ENCODE measurements around the gene TTC21B.
"Not testable (repeated sequence)": the region's sequence is repeated elsewhere in the genome, so short reads cannot be mapped to it uniquely, and the experiment has no call there.

Gene TTC21B

DNA sequence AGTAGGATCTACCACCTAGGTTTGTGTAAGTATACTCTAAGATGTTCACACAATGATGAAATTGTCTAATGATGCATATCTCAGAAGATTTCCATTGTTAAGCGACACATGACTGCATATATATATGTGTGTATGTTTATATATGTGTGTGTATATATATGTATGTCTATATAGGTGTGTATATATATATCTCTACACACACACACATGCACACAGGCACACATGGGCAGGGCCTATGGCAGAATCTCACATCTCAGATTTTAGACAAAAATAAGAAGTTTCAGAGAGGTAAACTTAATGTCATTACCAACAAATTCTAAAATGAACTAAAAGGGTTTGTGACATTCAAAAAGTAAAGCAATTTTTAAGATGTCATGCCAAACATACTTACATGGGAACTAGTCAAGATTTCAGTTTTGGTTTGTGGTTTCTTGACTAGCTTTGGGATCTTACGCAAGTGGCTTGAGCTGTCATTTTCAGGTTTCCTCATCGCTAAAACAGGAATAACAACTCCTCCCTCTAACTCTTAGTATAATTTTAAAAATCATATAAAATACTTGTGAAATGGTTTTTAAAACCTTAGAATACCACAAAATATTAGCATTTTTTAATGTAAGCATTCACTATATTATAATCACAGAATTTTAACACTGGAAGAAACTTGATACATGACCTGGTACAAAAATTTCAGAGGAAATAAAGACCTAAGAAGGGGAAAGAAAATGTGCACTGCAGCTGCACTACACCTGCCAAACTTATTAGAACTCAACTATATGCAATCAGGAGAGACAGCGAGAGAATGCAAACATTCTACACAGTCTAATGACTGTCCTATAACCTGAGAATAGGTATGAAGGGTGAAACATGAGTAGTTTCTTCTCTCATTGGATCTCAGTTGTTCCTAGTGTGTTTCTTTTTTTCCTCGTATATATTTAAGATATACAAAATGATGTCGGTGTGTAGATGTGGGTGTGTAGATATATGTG, 75.7 kb downstream of the TTC21B start:
- no peak for DNase-seq

DNA sequence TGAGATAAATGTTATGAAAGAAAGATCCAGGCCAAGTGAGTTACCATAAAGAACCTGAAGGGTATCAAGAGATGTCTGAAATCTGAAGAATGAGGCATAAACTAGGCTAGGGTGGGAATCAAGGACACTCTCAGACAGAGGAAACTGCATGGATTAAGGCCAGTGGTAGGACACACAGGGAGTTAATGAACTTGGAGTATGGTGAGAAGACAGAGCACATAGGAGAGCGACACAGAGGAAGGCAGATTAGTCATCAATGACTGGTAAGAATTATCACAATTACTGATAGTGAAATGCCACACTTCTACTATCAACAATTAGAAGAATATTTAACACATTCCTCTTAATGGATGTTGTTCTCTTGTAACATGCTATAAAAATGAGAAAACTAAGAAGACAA, 76.9 kb downstream of the TTC21B start:
- no peak for DNase-seq

DNA sequence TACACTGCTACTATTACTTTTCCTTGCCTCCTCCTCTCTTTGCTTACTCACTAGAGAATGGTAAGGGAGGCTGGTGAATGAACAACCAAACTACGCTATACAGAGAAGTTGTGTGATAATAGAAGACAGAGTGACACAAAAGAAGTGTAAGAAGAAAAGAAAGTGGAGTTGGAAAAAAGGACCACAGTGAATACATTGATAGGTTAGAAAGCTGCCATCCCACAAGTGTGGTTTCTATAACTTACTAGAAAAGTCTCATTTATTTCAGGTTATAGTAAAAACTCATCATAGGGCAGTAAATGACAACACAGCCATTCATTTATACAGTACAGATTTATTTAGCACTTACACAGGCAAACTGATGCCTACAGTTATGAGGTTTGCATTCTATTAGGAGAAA, 77.3 kb downstream of the TTC21B start:
- DNase-seq, result no peak

DNA sequence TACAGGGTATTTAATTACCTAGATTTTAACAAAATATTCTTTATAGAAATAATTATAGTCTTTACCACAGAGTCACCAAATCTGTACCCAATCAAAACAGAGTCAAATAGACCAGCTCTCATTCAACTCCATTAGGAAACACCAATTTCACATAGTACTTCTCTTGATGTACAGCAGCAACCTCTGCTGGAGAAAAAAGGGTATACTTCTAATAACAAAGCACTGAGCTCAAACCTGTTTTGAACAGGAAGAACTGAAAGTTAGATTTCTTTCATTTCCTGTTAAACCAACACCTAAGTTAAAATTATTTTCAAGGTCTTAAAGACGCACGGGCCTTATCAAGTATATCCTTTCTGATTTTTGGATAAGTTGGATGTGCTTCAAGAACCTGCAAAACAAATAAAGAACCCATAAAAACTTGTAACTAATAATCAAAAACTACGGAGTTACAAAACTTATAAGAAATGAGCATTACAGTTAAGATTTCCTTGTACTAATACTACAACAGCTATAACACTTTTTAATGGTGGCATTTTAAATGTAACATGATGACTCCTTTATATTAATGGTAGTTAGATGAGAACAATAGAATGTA, 79.0 kb downstream of the TTC21B start:
- DNase-seq, result peak; percentile 82

DNA sequence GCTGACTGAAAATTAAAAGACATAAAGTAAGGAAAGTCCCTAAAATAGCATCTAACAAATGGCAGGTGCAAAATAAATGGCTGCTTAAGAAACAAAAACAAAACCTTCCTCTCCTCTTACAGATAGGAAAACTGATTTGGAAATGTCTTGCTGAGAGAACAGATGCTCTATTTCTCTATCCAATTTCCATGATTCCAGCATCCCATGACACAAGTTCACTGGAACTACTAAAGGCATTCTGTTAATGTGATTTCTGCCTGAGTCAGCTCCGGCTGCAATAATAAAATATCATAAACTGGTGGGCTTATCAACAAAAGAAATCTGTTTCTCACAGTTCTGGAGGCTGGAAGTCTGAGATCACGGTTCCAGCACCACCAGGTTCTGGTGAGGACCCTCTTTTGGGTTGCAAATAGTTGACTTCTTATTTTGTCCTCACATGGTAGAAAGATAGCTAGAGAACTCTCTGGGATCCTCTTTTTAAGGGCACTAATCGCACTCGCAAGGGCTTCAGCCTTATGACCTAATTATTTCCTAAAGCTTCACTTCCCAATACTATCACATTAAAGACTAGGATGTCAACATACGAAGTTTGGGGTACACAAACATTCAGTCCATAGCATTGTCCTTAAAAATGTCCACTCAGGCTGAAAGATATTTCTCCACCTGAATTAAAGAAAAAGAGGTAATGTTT, 81.3 kb downstream of the TTC21B start:
- DNase-seq, result no peak

DNA sequence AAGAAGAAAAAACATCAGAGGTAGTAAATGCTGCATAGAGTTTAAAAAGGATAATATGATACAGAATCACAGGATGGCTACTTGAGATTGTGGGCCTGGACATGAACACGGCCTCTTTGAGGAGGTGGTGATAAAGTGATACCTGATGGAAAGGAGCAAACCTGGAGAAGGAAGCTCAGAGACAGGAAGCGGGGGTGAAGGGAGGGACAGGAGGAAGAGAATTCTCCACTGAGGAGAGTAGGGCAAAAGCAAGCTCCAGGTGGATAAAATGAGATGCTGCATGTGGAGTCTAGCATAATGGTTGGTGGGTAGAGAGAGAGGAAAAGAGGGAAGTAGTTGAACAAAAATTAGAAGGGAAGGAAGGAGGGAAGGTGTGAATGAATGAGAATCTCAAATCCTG, 82.6 kb downstream of the TTC21B start:
- DNase-seq, result no peak

DNA sequence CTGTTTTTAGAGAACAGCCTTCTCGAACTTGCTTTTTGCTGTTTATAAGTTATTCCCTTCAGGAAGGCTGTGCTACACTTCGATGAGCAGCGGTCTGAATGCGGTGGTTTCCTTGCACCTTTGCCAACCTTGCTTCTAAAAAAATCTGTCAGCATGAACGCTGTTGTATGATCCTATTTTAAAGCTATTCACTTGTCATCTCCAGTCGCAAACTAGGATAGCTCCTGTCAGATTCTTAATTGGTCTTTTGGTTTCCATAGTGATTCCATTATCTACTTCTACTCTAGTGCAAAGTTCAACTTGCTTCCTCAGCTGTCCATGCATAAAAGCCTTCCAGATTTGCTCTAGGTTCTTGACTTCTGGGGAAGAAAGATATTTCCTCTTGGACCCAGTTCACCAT, 83.2 kb downstream of the TTC21B start:
- DNase-seq, result no peak

DNA sequence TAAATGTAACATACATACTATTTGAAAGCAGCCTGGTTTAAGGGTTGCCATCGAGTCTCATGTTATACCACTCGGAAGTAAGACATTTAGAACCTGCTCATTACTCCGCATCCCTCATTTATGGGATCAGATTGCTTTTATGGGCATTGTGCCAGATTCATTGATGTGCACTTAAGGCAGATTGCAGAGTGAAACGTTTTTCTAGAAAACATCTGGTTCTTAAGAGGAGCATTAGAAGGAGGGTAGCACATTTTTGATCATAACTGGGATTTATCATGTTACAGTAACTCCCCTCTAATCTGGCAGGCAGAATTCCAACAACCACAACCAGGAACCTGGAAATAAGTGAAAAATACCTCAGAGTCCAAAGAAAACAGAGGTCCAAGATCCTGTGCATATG, 85.4 kb downstream of the TTC21B start:
- peak; percentile 45 for DNase-seq

DNA sequence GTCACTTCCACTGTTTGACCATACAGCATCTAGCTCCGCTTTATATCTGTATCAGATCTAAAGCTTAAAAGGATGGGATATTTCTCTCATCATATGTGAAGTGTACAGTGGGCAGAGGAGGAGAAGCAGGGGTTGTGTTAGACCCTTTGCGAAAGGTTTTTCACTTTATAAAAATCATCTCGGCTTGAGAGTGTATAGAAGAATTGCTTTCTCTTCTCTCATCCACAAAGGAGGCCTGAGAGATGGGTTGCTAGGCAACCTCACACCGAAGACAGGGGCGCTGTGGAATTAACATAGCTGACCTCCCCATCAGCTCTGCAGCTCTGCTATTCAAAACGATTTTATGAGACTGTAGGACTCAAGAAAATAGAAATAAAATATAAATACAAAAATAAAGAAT, 89.3 kb downstream of the TTC21B start:
- DNase-seq, result no peak

DNA sequence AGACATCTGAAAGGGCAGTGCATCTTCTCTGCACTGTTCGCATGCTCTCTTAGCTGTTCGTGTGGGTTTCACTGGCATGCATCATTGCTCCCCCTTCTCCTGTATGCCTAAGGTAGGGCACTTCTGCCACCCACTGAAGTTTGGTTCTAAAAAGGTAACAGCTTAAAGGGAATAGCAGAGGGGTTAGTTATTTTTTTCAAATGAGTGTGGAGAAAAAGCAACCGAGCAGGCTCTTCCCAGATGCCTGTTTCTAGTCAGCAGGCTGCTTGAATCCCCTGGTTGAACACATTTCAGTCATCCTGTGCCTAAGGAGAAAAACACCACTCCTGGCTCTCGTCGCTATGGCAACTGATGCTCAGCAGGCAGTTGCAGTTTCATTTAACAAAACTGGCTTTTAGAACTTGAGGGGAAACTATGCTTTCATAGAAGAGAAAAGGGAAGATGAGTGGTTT, 89.7 kb downstream of the TTC21B start:
- DNase-seq, result peak; percentile 43

DNA sequence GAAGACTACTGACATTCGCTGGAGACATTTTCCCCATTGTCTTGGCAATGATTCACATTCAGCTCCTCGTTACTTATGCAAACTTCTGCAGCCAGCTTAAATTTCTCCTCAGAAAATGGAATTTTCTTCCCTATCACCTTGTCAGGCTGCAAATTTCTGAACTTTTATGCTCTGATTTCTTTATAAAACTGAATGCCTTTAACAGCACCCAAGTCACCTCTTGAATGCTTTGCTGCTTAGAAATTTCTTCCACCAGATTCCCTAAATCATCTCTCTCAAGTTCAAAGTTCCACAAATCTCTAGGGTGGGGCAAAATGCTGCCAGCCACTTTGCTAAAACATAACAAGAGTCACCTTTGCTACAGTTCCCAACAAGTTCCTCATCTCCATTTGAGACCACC, 92.5 kb downstream of the TTC21B start:
- not testable (repeated sequence) for DNase-seq

DNA sequence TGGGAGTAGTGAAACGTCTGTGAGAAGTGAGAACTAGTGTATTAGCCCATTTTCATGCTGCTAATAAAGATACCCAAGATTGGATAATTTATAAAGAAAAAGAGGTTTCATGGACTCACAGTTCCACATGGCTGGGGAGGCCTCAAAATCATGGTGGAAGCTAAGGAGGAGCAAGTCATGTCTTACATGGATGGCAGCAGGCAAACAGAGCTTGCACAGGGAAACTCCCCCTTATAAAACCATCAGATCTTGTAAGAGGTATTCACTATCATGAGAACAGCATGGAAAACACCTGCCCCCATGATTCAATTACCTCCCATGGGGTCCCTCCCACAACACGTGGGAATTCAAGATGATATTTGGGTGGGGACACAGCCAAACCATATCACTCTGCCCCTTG, 93.9 kb downstream of the TTC21B start:
- DNase-seq, result not testable (repeated sequence)

DNA sequence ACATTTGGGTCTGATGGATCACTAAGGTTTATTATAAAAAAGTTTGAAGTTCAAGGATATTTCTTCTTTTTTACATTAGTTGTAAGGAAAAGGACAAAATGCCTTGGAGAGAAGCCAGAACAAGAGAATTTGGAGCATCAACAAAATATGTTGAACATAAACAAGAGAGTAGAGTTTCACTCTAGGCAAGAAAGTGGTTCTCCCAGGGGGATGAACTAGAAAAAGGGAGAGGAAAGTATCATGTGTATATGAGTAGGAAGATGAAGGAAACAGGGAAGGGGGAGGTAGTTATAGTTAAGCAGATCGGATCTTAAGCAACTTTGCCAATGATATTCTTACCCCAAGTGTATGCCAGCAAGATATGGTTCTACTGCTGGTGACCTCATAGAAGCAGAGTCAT, 95.7 kb downstream of the TTC21B start:
- peak; percentile 33 for DNase-seq

DNA sequence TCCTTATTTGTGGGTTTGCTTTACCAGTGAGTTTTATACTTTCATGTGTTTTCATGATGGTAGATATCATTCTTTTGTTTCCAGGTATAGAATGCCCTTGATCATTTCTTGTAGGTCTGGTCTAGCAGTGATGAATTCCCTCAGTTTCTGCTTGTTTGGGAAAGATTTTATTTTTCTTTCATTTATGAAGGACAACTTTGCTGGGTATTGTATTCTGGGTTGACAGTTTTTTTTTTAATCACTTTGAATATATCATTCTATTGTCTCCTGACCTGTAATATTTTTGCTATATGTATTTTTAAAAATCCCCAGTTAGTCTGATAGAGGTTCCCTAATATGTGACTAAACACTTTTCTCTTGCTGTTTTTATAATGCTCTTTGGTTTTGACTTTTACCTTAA, 101.2 kb downstream of the TTC21B start:
- DNase-seq, result no peak

DNA sequence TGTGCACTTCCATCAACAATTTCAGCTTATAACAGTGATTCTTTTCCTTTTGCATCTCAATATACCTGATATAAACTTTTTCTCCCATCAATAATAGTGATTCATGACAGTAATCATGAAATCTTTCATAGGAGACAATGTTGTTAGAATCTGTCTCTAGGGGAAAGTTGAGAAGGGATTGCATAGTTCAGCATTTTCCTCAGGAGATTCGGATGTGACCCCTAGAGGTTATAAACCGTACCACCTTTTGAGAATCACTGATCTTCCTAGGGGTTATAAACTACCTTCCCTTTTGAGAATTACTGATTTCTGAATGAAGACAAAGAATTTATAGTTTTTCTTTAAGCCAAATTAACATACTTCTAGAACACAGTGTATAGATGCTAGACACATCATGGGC, 106.6 kb downstream of the TTC21B start:
- DNase-seq, result no peak

DNA sequence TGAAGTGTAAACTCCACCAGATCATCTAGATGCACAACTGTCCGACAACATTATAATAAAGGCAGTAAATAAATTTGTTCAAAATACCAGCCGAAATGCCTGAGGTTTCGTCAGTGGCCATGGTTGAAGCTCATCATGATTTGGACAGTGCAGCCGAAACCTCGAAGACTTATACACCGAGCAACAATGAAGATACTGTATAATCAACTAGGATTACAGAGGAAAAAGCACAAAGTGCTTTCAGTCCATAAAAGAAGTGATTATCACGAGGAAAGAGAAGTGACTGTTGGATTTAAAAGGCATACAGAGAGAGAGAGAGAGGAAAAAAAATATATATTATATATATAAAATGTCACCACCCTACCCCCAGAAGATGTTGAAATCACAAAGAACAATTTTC, 107.5 kb downstream of the TTC21B start:
- DNase-seq, result no peak

DNA sequence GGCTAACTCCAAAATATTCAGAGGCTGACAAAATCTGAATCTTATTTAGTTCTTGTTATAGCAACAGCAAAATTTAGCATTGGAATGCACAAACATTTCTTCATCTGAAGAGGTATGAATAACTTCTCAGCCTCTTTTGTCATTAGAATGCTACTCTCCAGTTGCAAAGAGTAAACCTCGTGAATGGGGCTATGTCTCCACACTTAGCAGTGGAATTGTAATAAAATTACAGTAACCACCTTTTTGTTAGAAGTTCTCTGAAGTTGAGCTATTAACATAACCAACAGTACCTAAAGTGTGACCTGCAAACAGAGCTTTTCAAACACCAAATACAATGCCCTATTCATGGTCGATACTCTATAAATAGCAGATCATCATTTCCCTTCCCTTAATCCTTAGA, 109.4 kb downstream of the TTC21B start:
- DNase-seq, result no peak

DNA sequence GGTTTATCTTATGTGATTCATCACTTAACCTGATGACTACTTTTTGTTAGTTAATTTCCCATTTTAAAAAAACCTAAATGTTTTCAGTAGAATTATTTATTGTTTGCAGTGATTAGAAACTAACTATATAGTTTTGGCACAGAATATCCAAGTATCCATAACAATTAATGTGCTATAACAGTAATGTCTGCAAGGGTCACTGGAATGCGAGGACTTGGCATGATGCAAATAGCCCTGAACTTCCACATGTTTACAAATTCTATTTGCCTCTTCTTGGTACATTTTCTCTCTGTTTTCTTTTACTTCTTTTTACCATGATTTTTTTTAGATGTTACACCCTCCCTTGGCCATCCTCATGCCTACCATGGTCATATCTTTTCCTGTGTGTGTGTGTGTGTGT, 110.2 kb downstream of the TTC21B start:
- peak; percentile 84 for DNase-seq

DNA sequence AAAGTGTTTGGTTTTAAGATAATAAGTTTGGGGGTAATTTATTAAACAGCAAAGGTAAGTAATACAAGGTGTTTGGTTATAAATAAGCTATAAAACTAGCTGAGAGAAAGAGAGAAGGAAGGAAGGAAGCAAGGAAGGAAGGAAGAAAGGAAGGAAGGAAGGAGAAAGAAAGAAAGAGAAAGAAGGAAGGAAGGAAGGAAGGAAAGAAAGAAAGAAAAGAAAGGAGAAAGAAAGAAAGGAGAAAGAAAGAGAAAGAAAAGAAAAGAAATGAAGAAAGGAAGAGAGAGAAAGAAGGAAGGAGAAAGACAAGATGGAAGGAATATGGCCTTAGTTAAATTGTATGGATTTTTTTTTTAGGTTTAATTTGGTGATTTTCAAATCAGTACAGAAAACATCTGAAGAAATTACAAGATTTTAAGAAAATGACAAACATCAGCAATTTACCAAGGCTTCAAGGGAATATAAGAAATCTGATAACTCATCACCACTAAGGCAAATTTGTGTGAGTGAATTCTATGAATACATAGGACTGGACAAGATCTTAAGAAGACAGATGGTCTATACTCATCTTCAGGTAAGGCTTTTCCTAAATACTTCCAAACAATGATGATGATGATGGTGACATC, 113.1 kb downstream of the TTC21B start:
- no peak for DNase-seq

DNA sequence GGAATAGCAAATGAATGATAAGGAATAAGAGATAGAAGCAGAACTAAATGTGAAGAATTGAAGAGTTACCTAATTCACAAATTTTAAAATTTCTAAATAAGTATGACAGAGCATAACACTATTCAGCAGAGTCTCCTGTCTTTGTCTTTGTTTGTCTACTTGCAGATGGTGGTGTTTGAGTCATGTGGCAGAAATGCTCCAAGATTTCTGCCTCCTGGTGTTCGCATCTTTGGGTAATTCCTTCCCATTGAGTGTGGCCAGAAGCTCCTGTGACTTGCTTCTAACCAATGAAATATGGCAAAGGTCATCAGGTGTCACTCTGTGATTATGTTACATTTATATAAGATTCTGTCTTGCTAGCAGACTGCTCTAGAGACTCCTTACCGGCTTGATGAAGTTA, 114.0 kb downstream of the TTC21B start:
- DNase-seq, result no peak

DNA sequence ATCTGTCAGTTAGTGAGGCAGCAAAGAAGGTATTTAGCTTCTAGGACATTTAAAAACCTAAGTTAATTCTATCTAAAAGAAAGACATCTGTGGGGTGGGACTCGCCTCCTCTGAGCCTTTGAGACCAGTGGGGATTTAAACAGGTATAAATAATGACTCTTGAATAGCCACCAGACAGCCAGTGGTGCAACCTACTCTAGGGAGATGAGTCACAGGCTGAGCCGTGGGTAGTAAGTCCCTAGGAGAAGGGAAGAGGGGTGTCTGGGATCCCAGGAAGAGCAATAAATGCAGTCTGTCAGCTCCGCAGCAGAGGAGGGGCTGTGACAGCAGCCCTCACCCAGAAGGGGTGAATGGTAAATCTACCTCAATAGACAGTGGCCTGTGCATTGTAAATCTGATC, 116.5 kb downstream of the TTC21B start:
- DNase-seq, result no peak

DNA sequence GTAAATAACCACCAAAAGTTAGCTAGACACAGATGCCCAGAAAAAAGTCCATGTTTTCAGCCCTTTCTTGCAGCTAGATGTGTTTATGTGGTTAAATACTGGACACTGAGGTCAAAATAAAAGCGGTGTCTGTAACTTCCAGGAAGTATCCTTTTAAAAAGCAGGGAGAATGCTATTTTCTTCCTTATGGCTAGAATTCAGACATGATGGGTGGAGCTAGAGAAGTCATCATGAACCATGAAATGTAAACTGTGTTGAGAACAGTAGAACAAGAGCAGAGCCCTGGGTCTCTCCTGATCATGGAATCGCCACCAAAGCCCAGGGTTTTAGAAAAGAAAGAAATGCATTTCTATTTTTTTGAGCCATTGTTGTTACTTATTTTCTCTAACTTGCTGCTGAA, 118.2 kb downstream of the TTC21B start:
- no peak for DNase-seq

DNA sequence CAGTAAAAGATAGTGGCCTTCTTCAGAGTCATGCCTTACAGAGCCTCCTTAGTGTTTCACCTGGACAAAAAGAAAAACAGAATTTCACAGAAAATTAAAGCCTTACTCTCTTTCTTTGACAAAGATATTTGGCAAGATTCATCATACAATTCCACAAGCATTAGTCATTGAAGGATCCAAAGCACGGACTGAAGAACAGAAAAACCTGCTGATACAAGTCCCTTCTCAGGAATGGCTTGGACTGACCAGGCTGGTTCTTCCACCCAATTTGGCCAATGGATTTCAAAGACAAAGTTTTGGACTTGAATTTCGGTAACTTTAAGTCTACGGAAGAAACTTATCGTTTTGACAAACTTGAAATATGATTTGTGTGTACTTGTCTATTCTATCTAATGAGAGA, 120.4 kb downstream of the TTC21B start:
- DNase-seq, result no peak
